TTC549 (cell line): Measurements from ENCODE around the gene MRM2.

Experiments used
- FAIRE-seq: peaks from 2 replicates; lab custom pipeline; 2012; peaks lifted over from hg19 to GRCh38; lab: Jason Lieb, UNC

The MRM2 gene

DNA sequence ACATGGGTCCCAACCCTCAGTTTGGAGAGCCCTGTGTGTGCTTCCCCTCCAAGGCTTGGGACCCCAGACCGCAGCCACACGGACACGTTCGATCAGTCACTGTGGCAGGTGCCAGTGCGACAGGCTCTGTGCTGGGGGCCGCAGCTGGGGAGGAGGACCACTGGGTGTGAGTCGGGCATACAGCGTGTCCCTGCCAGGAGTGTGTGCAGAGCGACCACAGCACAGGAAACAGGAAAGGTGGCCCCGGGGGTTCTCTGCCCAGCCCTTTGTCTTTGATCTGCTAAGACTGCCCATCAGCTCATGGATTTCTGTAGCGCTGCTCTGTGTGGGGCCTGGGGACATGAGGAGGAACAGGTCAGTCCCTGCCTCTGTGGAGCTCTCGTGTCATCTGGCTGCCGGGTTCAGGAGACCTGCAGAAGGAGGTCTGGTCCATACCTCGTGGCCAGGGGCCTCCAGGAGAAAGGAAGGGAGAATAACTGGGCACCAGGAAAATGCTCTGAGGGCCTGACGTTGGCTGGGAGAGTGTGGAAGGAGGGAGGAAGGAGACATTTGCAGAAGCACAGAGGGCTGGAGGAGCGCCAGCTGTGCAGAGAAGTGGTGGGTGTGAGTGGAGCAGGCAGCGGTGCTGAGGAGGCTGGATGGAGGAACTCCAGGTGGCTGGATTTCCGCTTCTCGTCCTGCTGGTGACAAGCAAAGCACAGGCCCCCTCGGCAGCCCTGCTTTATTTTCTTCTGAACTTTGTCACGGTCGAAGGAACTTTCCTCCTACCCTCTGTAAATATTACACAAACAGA, 4.1 kb upstream of the MRM2 start:
- FAIRE-seq = no peak

DNA sequence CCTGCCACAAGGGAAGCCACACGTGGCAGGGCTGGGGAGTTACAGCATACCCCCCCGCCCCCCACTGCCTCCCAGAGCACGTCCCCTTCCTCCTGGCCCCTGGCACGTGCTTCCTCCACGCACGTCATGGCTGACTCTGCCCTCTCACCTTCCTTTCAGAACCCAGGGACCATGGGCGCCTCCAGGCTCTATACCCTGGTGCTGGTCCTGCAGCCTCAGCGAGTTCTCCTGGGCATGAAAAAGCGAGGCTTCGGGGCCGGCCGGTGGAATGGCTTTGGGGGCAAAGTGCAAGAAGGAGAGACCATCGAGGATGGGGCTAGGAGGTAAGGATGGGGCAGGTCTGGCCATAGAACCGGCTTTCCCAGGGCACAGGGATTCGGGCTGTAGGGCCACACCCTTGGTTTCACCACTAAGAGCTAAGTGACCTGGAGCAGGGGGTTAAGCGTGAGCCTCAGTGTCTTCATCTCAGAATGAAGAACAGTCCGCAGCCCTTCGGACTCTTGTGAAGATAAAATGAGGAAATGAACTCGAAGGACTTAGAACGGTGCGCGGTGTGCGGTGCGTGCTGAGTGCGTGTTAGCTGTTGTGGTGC, 2.5 kb upstream of the MRM2 start:
- FAIRE-seq = no peak

DNA sequence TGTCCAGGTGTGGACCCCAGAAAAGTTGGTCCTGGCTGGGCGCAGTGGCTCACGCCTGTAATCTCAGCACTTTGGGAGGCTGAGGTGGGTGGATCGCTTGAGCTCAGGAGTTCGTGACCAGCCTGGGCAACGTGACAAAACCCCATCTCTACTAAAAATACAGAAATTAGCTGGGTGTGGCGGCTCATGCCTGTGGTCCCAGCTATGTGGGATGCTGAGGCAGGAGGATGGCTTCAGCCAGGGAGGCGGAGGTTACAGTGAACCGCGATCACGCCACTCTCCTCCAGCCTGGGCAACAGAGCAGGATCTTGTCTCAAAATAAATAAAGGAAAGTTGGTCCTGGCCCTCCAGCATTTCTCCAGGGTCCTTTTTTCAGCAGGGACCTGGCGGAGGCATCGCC, 1.5 kb upstream of the MRM2 start:
- no peak for FAIRE-seq

DNA sequence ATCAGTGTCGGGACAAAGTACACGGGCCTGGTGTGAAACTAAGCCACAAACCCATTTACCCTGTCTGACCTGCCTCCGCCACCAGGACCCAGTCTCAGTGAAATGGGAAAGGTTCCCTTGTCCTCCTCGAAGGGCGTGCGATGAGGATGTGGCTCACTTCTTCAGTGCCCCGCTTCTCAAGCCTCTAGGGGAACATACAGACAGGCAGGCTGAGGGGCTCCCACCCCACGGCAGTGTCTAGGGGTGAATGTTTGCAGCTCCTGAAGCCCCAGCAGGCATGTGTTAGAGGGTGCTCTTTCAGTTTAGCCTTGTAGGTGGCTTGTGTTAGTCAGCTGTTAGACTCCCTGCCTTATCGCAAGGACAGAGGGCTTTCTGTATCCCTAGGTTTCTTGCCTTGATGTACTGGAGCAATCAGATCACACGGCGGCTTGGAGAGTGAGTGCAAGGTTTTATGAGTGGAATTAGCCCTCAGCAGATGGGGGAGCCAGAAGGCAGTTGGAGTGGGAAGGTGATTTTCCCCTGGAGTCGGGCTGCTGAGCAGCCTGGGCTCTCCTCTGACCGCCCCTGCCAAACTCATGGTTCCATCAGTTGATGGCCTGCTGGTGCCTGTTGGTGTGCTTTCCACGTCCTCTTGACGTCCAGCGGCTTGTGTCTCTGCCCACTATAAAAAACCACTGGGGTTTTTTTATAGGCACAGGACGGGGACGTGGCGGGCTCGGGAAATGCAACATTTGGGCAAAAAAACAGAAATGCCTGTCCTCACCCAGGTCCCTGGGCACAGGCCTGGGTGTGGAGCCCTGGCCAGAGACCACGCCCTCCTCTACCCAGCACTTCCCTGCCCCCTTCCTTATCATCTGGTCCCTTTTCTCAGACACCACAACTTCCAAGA, 780 bp upstream of the MRM2 start:
- no peak for FAIRE-seq

DNA sequence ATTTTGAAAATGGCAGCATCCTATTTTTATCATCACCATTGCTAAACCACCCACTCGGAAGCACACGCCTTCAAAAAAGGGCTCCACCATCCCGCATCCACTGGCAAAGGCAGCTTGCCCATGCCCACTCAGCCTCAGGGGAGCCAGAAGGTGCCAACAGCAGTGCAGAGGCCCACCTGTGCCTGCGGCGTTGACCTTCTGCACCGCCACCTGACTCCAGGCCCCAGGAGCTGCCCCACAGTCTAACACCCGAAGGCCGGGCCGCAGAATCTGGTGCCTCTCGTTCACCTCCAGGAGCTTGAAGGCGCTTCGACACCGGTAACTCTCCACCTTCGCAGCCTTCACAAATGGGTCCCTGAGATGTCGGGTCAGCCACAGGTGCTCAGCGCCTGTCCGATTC, 2.8 kb downstream of the MRM2 start:
- FAIRE-seq = no peak

DNA sequence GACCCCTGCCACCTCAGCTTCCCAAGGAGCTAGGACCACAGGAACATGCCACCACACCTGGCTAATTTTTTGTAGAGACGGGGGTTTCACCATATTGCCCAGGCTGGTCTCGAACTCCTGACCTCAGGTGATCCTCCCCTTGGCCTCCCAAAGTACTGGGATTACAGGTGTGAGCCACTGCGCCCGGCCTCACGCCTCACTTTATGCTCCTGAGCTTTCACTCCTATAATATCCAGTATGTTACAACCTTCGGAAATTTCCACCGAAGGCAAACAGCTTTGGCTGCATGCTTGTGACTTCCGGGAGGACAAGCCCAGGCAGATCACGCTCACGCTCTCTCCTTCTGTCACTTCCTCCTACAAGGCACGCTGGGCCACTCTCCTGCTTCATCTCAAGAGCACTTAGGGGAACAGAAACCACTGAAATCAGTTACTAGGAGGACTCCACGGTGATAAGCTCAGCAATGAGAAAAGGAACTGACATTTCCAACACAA, 4.8 kb downstream of the MRM2 start:
- FAIRE-seq = no peak

DNA sequence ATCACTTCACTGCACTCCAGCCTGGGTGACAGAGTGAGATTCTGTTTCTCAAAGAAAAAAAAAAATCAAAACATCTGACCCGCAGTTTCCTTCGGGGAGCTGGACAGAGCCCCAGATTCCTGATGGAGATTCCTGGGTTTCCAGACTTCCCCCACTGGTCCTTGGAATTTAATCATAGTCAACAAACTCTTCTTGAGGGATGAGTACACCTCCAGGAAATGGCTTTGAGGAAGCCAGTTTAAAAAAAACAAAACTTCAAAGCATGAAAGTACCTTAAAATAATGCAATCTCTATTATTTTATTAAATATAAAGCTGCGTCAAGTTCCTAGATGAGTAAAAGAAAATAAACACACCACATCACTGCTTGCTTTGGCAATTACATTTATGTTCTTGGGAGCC, 8.1 kb downstream of the MRM2 start:
- no peak for FAIRE-seq

DNA sequence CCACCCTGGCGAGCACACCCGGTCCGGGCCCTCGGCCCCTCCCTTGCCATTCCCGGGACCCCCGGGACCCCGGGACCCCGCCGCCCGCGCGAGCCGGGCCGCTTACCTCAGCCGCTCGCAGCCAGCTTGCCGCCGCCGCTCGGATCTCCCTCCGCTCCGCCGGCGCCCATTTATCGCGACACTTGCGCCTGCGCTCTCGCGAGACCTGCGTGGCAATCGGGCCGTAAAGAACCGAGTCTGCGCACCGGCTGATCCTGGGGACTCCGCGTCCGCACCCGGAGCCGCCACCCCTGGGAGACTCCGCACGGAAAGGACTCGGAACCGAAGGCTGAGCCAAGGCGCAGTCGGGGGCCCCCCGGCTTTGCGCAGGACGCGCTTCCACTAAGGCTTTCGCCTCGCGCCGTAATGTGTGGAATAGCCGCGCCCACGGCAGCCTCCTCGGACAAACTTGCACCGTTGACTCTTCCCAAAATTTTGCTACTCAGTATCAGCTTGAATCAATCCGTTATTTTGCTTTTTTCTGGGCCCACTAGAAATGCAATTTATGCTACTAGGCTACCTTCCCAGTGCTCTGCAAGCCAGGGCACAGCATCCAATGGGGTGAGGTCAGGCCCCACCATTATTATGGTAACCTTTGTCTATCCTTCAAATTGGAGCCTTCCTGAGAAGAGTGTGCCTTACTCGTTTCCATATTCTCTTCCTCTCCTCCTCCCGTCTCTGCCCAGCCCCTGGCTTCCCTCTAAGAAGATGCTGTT, 9.1 kb downstream of the MRM2 start, which contains the start of gene MAD1L1:
MAD1L1 (minus strand) TSS at position 180 of the 755 bp plus-strand sequence. CDS start 2,812 bp downstream, outside the sequence.
- FAIRE-seq = no peak

DNA sequence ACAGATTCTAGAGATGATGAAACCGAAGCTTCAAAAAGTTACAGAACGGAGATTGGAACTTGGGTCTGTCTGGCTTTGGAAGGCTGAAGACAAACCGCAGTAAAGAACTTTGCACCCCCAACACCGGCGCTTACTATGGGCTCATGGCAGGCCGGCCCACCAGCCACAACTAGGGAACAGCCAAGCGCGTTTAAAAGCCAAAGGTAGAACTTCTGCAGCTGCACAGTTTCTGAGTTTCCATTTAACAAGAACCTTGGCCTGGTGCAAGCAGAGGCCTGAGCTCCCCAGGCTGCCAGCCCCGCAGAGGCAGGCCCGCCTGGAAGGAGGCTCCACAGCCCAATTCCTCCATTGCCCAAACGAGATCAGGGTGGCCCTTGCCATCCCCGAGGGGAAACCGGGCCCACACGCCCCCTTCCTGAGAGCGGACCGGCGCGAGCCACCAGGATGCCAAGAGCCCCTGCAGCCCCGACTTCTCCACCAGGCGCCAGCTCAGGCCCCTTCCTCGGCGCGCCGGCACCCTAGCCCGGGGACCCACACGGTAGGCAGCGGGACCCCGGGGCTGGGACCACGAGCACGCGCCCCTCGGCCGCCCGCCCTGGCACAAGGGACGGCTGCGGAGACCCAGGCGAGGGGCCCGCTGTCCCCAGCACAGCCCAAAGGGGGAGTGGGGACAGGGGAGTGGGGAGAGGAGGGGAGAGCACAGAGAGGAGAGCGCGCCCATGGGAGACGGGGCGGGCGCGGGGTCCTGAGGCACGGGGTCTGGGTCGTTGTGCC, 9.8 kb downstream of the MRM2 start:
- FAIRE-seq = no peak

DNA sequence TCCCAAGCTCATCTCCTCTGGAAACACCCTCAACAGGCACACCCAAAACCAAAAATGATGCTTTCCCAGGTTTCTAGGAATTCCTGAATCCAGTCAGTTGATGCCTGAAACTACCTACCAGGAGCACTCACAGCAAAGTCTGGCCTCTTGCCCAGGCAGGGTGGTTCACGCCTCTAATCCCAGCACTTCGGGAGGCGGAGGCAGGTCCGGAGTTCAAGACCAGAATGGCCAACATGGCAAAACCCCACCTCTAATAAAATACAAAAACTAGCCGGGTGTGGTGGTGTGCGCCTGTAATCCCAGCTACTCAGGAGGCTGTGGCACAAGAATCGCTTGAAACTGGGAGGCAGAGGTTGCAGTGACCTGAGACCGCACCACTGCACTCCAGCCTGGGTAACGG, 11.1 kb downstream of the MRM2 start:
- no peak for FAIRE-seq

DNA sequence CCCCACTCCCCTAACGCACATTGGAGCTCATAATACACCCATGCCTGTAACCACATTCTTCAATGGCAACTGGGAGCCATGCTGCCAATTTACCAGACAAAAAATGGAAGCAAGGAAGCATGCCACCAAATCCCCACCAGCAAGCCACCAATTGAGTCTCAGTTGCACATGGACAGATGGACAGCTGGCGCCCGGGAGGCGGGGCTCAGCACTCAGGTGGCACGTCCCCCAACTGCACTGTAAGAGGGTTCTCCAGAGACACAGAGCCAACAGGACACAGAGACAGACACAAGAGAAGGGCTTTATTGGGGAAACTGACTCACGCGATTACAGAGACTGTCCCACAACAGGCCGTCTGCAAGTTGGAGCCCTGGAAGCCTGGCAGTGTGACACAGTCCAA, 11.8 kb downstream of the MRM2 start:
- FAIRE-seq = no peak

DNA sequence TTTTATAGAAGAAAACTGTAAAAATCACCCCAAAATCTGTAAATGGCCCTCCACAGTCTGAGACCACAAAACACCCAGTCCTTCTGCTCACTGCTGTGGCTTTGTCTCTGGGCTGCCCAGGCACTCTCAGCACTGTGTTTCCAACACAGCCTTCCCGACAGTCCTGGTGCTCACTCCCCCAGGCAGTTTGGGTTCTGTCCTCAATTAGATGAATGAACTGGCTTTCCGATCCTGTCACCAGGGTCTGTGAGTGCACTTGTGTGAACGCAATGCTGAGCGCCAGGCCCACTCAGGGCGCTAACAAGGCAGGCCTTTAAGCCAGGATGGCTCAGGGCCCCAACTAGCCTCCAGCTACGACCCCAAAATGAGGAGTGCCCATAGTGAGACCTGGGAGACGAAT, 12.5 kb downstream of the MRM2 start:
- no peak for FAIRE-seq

DNA sequence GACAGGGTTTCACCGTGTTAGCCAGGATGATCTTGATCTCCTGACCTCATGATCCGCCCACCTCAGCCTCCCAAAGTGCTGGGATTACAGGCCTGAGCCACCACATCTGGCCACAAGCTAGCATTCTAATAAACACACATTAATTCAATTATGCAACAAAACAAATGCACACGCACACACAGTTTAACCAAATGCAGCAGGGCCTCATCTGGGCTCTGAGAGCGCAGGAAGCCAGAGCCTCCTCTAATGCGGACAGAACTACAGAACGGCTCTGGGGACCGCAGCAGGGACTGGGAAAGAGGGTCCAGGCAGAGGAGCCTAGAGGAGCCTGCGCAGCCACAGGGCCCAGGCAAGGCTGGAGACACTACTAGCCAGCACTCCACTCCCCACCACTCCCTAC, 13.1 kb downstream of the MRM2 start:
- FAIRE-seq = no peak

DNA sequence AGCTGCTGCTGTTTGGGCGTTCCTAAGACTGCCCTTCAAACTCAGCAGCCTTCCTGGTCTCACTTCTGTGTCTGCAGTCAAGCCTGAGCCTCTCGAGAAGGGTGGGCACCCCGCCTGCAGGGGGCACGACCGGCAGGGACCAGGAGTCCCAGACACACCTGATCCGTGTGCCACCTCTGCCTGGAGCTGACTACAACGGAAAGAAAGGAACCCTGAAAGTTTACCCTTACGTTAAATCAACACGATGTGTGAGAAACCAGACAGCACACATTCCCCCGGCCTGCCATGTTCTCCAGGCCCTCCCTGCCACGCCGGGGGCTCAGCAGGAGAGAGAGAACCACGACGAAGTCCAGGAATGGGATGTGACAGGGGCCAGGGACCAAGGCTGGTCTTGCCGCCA, 14.3 kb downstream of the MRM2 start:
- no peak for FAIRE-seq

DNA sequence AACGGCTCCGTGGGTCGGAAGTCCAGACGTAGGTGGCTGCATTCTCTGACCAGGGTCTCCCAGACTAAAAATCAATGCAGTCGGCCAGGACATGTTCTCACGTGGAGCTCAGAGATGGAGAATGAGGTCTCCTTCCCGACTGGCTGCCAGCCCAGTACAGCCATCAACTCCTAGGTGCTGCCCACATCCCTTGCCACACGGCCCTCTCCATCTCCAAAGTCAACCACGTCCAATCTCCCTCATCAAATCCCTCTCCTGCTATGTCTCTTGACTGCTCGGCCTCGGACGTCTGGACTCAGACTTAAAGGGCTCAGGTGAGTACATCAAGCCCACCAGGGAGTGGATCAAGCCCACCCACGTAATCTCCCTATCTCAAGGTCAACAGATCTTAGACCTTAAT, 16.2 kb downstream of the MRM2 start:
- FAIRE-seq = no peak

DNA sequence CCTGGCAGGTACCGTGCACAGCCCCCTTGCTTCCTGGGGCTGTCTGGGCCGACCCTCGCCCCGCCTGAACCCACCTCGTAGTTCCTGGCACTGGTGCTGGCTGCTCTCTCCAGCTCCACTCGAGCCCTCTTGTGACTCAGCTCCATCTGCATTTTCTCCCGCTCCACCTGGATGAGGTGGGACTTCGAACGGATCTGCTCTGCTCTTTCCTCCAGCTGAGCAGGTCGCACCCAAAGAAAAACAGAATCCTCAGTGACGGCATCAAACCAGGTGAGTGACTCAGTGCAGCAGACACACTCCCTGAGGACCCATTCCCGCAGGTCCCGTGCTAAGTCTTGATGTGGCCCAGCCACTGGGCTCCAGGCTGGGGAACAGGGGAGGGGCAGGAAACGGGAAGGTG, 16.7 kb downstream of the MRM2 start:
- FAIRE-seq = no peak

DNA sequence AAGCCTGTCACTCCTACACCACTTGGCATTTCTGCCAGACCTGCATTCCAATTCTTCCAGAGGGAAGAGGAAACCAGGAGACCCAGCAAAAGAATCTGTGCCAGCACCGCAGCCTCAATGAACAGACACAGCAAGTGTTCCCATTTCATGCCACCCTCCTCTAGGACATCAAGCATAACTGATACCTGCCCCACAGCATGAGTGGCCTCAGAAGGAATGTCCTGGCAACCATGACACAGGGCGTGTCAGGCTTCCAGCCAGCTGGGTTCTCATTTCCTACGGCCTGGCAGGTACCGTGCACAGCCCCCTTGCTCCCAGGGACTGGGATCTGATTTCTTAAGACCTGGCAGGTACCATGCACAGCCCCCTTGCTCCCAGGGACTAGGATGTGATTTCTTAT, 17.1 kb downstream of the MRM2 start:
- no peak for FAIRE-seq

DNA sequence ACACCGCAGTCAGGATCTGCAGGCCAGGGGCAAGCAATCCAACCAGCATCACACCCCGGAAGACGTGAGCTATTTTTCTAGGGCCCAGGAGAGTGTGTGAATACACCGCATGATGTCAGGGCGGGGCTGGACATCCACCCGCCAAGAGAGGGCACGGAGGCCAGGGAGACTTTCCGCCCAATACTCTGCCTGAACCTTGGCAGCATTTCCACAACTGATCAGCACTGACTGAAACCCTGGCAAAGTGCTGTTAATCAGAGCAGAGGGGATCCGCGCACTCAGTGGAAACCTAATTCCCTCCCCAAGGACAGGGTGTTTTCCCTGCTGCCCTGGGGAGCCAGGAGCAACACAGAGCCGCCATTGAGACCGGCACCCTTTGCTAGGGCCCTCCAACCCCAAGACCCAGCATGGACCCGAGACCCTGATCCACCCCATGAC, 17.5 kb downstream of the MRM2 start:
- no peak for FAIRE-seq

DNA sequence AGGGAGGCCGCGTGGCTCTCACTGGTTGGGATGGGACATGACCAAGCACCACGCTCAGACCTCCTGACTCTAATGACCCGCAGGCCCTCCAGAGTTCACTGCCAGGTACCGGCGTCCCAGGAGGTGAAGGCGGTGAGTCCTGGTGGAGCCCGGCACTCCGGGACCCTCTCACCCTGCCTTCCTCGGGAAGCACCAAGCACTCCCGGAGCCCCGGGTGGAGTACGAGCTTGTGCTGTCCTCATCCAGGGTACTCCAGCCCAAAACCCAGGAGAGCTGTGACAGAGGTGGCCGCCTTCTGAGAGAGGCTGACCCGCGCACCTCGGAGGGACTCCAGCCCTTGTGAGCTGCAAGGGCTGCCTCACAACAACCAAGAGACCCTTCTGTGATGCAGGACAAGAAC, 18.7 kb downstream of the MRM2 start:
- no peak for FAIRE-seq

DNA sequence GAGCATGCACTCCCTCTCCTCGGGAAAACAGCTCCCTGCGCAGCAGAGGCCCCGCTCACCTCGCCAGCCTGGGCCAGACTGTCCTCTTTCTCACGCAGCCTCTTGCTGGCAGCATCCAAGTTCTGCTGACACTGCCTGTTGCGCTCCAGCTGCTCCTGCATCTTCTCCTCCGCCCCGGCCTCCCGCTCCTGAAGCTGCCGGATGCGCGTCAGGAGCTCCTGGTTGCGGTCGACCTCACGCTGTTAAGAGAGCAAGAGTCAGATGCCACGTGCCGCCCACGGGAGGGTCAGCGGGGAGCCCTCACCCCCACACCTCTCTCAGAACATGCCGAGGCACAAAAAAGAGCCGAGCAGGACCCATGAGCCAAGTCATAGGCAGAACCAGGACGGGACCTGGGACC, 19.5 kb downstream of the MRM2 start:
- no peak for FAIRE-seq

DNA sequence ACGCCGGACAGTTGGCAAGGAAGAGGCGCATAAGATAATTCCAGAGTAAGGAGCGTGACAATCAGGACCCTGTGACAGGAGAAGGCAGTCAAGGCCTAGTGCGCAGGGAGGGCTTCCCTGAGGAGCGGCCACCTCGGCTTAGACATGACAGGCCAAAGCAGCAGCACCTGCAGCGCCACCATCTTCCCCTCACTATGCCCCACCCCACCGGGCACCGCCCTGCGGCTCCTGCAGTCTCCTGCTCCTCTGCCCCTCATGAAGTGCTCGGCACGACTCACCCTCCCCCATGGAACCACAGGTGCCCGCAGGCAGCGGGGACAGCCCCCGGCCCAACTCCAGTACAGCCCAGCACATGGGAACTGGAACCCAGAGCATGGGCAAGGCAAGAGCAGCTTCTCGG, 21.1 kb downstream of the MRM2 start:
- no peak for FAIRE-seq
